CD4-positive, alpha-beta T cell treated with Interleukin-17A for 1 hour (primary cell): ENCODE results near the gene ASIC3.
"Not testable (repeated sequence)": the region's sequence is repeated elsewhere in the genome, so short reads cannot be mapped to it uniquely, and the experiment has no call there.

ENCODE experiments used
- DNase-seq: peaks from one replicate; pipeline ENCODE4 v3.0.0-alpha.2; 2020

Gene ASIC3

GRCh38 chr7:151047976-151048815, at the start of gene ASIC3:
ASIC3 (plus strand) TSS chr7:151048531; CDS start chr7:151048886, 355 bp downstream.
- no peak for DNase-seq

GRCh38 chr7:150999001-150999400, 49.3 kb upstream of the ASIC3 start:
- DNase-seq, result no peak

- DNase-seq, result peak; percentile 66
These were observed 48.7 kb upstream of the ASIC3 start for GRCh38 chr7:150999497-151000230.

GRCh38 chr7:151000897-151001495, 47.3 kb upstream of the ASIC3 start:
- no peak for DNase-seq

- DNase-seq, result no peak
These were observed 46.8 kb upstream of the ASIC3 start for GRCh38 chr7:151001546-151001945.

- no peak for DNase-seq
These were observed 44.8 kb upstream of the ASIC3 start for GRCh38 chr7:151003572-151003971.

- no peak for DNase-seq
These were observed 42.8 kb upstream of the ASIC3 start for GRCh38 chr7:151005566-151005965.

GRCh38 chr7:151006590-151007300, 41.6 kb upstream of the ASIC3 start:
- DNase-seq, result no peak

GRCh38 chr7:151007469-151007898, 40.8 kb upstream of the ASIC3 start:
- DNase-seq, result no peak

- DNase-seq, result peak; percentile 71
These were observed 40.2 kb upstream of the ASIC3 start for GRCh38 chr7:151008143-151008510.

GRCh38 chr7:151008511-151009323, 39.6 kb upstream of the ASIC3 start:
- peak; percentile 87 for DNase-seq

GRCh38 chr7:151009327-151010036, 38.8 kb upstream of the ASIC3 start:
- no peak for DNase-seq

- no peak for DNase-seq
These were observed 38.4 kb upstream of the ASIC3 start for GRCh38 chr7:151010037-151010306.

- peak; percentile 58 for DNase-seq
These were observed 37.8 kb upstream of the ASIC3 start for GRCh38 chr7:151010307-151011096.

- DNase-seq, result no peak
These were observed 37.3 kb upstream of the ASIC3 start for GRCh38 chr7:151011097-151011409.

GRCh38 chr7:151011616-151012015, 36.7 kb upstream of the ASIC3 start:
- DNase-seq, result not testable (repeated sequence)

GRCh38 chr7:151012031-151012692, 36.2 kb upstream of the ASIC3 start:
- no peak for DNase-seq

- DNase-seq, result peak; percentile 30
These were observed 35.4 kb upstream of the ASIC3 start for GRCh38 chr7:151012911-151013347.

- no peak for DNase-seq
These were observed 35.0 kb upstream of the ASIC3 start for GRCh38 chr7:151013356-151013732.

- peak; percentile 96 for DNase-seq
These were observed 34.4 kb upstream of the ASIC3 start for GRCh38 chr7:151013733-151014497.
